GM10248 (cell line): ENCODE data around the gene MSI2.

ENCODE experiments used
- CTCF ChIA-PET: fragments of 300-600 bp; sonication (Branson Sonifier 250); formaldehyde crosslinking; extraction: SDS; loops from one replicate; lab custom pipeline; 2021; ENCODE audit warnings: antibody characterized with exemption; lab: Yijun Ruan, JAX
- POLR2A ChIA-PET: fragments of 350-650 bp; sonication (Branson Sonifier 250); formaldehyde crosslinking; extraction: SDS; loops from one replicate; lab custom pipeline; 2020; ENCODE audit warnings: antibody characterized with exemption; lab: Yijun Ruan, JAX
- DNase-seq: peaks from one replicate; pipeline ENCODE4 v3.0.0; 2012; ENCODE audit errors: extremely low spot score
- CTCF ChIP-seq: IDR thresholded peaks from 2 replicates; pipeline ENCODE4 v1.5.1; 2012; ENCODE audit warnings: mild to moderate bottlenecking, low read depth; ENCODE audit errors: extremely low read depth, missing control alignments, control extremely low read depth

The MSI2 gene

DNA sequence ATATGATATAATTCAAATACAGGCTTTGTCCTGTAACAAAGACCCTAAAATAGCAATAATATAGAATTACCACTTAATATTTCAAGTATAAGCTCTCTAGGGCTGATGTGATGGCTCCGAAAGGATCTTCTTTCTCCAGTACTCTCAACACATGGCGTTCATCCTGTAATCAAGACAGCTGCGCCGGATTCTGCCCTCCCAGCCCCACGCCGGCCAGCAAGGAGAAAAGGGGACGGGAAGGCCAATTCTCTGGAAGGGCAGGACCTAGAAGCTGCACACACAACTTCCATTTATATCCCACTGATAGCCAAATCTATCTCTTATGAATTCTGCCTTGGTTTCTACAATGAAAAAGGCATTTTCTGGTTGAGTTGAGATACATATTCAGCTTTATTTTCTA, 456.8 kb downstream of the MSI2 start:
- CTCF ChIA-PET, result interaction anchor here (2.0 kb wide), 1 partner anchor 11 kb away, joined by 6 read pairs; no protein-coding TSS in a partner anchor

DNA sequence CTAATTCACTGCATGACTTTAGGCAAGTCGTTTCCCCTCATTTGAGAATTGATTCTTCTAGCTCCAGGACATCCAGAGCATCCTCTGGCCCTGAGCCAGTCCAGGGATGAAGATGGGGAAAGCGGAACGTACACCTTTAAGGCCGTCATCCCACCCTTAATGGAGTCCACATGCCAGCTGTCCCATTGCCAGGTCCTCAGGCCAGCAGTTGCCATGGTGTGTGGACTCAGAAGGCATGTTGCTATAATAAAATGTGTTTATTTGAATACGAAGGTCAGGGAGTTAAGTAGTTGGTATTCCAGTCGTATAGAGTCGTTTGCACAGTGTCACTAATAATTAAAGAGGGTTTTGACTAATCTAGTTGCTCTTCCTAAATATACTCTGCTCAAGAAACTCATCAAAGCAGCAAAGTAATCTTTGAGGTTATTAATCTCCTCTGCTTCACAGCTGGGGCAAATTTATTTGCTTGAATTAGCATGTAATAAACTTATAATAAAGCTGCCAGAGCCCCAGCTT, 458.4 kb downstream of the MSI2 start:
- ChIA-PET POLR2A (no interaction called here), CTCF (no interaction called here)
- TF ChIP-seq CTCF, result no peak
- DNase-seq, result no peak

More for the DNA sequence above, 456.8 kb downstream of the MSI2 start:
- POLR2A ChIA-PET, result no interaction called here
- no peak for TF ChIP-seq CTCF
- no peak for DNase-seq

DNA sequence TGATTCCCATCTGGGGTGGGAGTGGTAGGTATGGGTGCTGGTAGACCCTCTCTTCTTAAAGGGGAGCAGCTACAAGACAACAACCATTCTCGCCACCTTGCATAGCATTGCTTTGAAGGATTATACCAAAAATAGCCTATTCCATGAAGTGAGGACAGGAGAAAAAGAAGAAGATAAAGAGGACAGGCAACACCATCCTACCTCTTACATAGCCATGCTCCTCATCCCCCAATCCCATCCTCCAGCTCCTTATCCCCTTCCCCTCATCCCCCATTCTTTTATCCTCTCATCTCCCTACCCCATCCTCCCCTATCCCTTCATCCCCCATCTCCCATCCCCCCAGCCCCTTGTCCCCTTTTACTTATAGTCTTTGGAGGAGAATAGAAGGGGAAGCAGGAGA, 459.7 kb downstream of the MSI2 start:
- TF ChIP-seq CTCF, result no peak
- ChIA-PET CTCF (interaction anchor here (0.9 to 2.0 kb wide), 4 partner anchors 14 to 585 kb away, joined by 3 to 6 read pairs (median 4); no protein-coding TSS in a partner anchor), POLR2A (no interaction called here)
- DNase-seq, result no peak

DNA sequence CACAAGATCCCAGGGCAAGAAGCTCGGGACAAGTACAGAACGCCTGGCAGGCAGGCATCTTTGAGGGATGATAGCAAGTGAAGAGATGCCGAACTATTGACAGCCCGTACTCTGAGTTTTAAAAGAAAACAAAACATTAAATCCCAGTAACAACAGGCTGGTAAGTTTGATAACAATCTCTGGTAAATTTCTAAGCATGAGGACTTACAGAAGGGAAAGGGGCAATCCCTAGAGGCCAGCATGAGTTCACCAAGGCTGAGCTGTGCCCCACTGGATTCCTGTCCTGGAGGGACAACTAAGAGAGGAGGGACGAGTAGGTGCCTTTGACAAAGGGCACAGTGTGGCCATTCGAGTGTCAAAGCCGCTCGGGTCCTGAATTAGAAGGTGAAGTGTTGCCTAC, 462.6 kb downstream of the MSI2 start:
- POLR2A ChIA-PET, result no interaction called here
- no peak for DNase-seq
- CTCF ChIA-PET, result no interaction called here

GRCh38 chr17:57720386-57721035, 464.2 kb downstream of the MSI2 start:
- DNase-seq, result no peak
- TF ChIP-seq CTCF, result no peak
- ChIA-PET CTCF (interaction anchor here (1.2 kb wide), 1 partner anchor 576 kb away, joined by 3 read pairs; no protein-coding TSS in a partner anchor), POLR2A (no interaction called here)

More for the DNA sequence above, 462.6 kb downstream of the MSI2 start:
- TF ChIP-seq CTCF, result no peak

- ChIA-PET CTCF (interaction anchor here (1.2 to 2.7 kb wide), 3 partner anchors 18 to 578 kb away, joined by 3 to 14 read pairs (median 4); no protein-coding TSS in a partner anchor), POLR2A (no interaction called here)
- no peak for DNase-seq
- TF ChIP-seq CTCF, result no peak
Measured at GRCh38 chr17:57721967-57722703, 465.8 kb downstream of the MSI2 start.
